OCI-LY7 (cell line): ENCODE measurements around the gene MLX. TPM values are rescaled to one million over a fixed set of nuclear protein-coding genes. Genes with fewer than 3 reads are reported as not detected.
"Not testable (repeated sequence)": the region's sequence is repeated elsewhere in the genome, so short reads cannot be mapped to it uniquely, and the experiment has no call there.

ENCODE experiments used
- BruUV-seq: library from RNA; stranded (reverse); fragments of 400-500 nt; replicated peaks from 2 replicates; lab custom pipeline; 2021; lab: Mats Ljungman, UMichigan
- CTCF ChIA-PET: fragments of 300-600 bp; sonication (Branson Sonifier 250); formaldehyde crosslinking; loops from one replicate; lab custom pipeline; 2022; ENCODE audit warnings: antibody characterized with exemption; ENCODE audit not compliant: unreplicated experiment; lab: Charles Lee
- POLR2A ChIA-PET: fragments of 300-600 bp; sonication (Branson Sonifier 250); formaldehyde crosslinking; loops from one replicate; lab custom pipeline; 2022; ENCODE audit warnings: antibody characterized with exemption; lab: Charles Lee
- DNase-seq: peaks from one replicate; pipeline ENCODE4 v3.0.0-alpha.2; 2015; ENCODE audit warnings: low spot score
- H2AFZ ChIP-seq: fragments of 200-600 bp; sonication (generic), shearing (Covaris generic); 2 replicates; pipeline ENCODE4 v1.6.1; 2014; ENCODE audit warnings: mild to moderate bottlenecking, antibody characterized with exemption, low read length, moderate library complexity
- H3K27ac ChIP-seq: fragments of 200-600 bp; sonication (generic); 2 replicates; pipeline ENCODE4 v1.5.1; 2014; ENCODE audit warnings: mixed run types, low read depth, mild to moderate bottlenecking, moderate library complexity, low read length, inconsistent platforms; ENCODE audit not compliant: poor library complexity, severe bottlenecking
- H3K36me3 ChIP-seq: fragments of 200-600 bp; sonication (generic); 2 replicates; pipeline ENCODE4 v1.6.1; 2014; ENCODE audit warnings: mild to moderate bottlenecking, antibody characterized with exemption, low read length, moderate library complexity, mixed read lengths; ENCODE audit not compliant: insufficient read depth
- H3K4me1 ChIP-seq: fragments of 200-600 bp; sonication (generic); 2 replicates; pipeline ENCODE4 v1.5.1; 2014; ENCODE audit warnings: mild to moderate bottlenecking, low read length; ENCODE audit not compliant: insufficient read depth, poor library complexity, severe bottlenecking
- H3K4me2 ChIP-seq: fragments of 200-600 bp; sonication (generic); 2 replicates; pipeline ENCODE4 v1.6.1; 2014; ENCODE audit warnings: mild to moderate bottlenecking, low read length
- H3K4me3 ChIP-seq: fragments of 200-600 bp; sonication (generic); 2 replicates; pipeline ENCODE4 v1.5.1; 2014; ENCODE audit warnings: mild to moderate bottlenecking, low read depth, low read length; ENCODE audit not compliant: poor library complexity, severe bottlenecking
- H3K79me2 ChIP-seq: fragments of 200-600 bp; sonication (generic); 2 replicates; pipeline ENCODE4 v1.6.1; 2016; ENCODE audit warnings: low read depth, mild to moderate bottlenecking, low read length, moderate library complexity, mixed read lengths; ENCODE audit not compliant: insufficient read depth
- H3K9me2 ChIP-seq: fragments of 200-600 bp; sonication (generic); 2 replicates; pipeline ENCODE4 v1.6.1; 2016; ENCODE audit warnings: mild to moderate bottlenecking, low read length, mixed read lengths; ENCODE audit not compliant: insufficient read depth
- H3K9me3 ChIP-seq: fragments of 200-600 bp; sonication (generic); 2 replicates; pipeline ENCODE4 v1.6.1; 2014; ENCODE audit warnings: mild to moderate bottlenecking, mixed run types, low read length, mixed read lengths
- H4K20me1 ChIP-seq: fragments of 200-600 bp; sonication (generic); 2 replicates; pipeline ENCODE4 v1.6.1; 2014; ENCODE audit warnings: mild to moderate bottlenecking, antibody characterized with exemption, low read length, moderate library complexity, mixed read lengths; ENCODE audit not compliant: insufficient read depth
- EZH2phosphoT487 ChIP-seq: fragments of 200-600 bp; sonication (generic); IDR thresholded peaks from 2 replicates; pipeline ENCODE4 v1.6.1; 2018; ENCODE audit warnings: low read depth, borderline replicate concordance, mild to moderate bottlenecking, mixed run types, antibody characterized with exemption, low read length, moderate library complexity, mixed read lengths
- intact Hi-C: fragments of 100-400 bp; cut with micrococcal nuclease; formaldehyde crosslinking; loops from one replicate; pipeline ENCODE4 v1.10.0; 2022; ENCODE audit not compliant: unreplicated experiment
- total RNA-seq, 2 experiments: library from RNA; depleted of rRNA in 1 of 2; stranded (reverse); fragments of >200 nt in 1 of 2; shearing (Covaris generic) in 1 of 2; gene quantifications; 2 replicates each; pipeline ENCODE4 v1.2.3, GENCODE V29; 2014 to 2022
- TF ChIP-seq, protein P1 (sequence below): fragments of 200-600 bp; sonication (generic); conservative IDR thresholded peaks from 2 replicates; pipeline ENCODE4 v1.5.1; 2014; ENCODE audit warnings: mild to moderate bottlenecking, antibody characterized with exemption, low read length, moderate library complexity, mixed read lengths

MLX gene
- total RNA-seq, 2 experiments from 2014 or later, result 33.6 to 51.2 TPM

DNA sequence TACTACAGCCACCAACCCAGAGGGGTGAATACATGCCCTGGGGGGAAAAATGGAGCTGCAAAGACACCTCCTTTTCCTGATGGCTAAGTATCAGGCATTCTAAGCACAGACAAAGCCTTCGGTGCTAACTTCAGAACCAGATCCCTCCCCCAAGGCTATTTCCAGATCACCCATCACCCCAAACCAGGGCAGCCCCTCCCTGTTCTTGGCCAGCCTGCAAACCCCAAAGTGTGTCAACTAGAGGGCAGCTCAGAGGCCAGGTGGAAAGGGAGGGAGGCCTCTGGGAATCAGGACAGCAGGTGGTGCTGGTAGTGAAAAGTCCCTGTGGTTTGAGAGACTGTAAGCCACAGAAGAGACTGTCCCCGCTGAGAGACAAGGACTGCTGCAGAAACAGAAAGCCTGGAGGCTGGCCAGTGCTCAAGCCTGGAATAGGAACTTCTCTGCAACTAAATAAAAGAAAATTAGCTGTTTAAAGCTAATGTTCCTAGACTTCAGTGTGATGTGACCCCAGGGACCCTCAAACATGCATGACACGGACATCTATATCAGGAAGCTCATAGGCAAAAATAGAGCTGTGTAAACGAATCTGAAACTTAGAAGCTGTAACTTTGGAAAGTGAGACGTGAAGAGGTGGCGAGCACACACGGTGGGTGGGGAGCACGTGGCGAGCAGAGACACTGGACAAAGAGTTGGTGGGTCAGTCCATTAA, 51.7 kb downstream of the MLX start:
- no peak overlapping the region for H3K4me3 ChIP-seq
- POLR2A ChIA-PET, result interaction anchor here (0.6 to 2.5 kb wide), 13 partner anchors 9 to 226 kb away, joined by 3 to 7 read pairs (median 4); partner anchors contain the start of genes PSMC3IP, RETREG3, TUBG1 and TUBG2
- H3K36me3 ChIP-seq, result peaks cover 30% of the 10 kb centered on the region
- CTCF ChIA-PET, result interaction anchor here (1.0 to 1.3 kb wide), 3 partner anchors 13 to 62 kb away, joined by 3 to 4 read pairs (median 3); no protein-coding TSS in a partner anchor
- peak overlapping the region; percentile 60 for H3K27ac ChIP-seq
- intact Hi-C loops, result loop anchor here (2.0 to 5.0 kb wide), 2 partner anchors 39 to 40 kb away; partner anchors contain the start of gene TUBG2
- H4K20me1 ChIP-seq, result no peaks in the 10 kb centered on the region
- peaks cover 27% of the 10 kb centered on the region for H3K4me1 ChIP-seq
- H2AFZ ChIP-seq, result peak overlapping the region; percentile 19; the same call in 1 of the 2 replicates
- TF ChIP-seq, protein P1, sequence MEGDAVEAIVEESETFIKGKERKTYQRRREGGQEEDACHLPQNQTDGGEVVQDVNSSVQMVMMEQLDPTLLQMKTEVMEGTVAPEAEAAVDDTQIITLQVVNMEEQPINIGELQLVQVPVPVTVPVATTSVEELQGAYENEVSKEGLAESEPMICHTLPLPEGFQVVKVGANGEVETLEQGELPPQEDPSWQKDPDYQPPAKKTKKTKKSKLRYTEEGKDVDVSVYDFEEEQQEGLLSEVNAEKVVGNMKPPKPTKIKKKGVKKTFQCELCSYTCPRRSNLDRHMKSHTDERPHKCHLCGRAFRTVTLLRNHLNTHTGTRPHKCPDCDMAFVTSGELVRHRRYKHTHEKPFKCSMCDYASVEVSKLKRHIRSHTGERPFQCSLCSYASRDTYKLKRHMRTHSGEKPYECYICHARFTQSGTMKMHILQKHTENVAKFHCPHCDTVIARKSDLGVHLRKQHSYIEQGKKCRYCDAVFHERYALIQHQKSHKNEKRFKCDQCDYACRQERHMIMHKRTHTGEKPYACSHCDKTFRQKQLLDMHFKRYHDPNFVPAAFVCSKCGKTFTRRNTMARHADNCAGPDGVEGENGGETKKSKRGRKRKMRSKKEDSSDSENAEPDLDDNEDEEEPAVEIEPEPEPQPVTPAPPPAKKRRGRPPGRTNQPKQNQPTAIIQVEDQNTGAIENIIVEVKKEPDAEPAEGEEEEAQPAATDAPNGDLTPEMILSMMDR, result peak; percentile 57
- no peak for TF ChIP-seq EZH2phosphoT487
- H3K9me3 ChIP-seq, result no peaks in the 10 kb centered on the region
- H3K4me2 ChIP-seq, result peak overlapping the region; percentile 56
- peak; percentile 50 for DNase-seq
- no peaks in the 10 kb centered on the region for H3K79me2 ChIP-seq
- H3K9me2 ChIP-seq, result no peaks in the 10 kb centered on the region
- no TSS peak for BruUV-seq

- H3K27ac ChIP-seq, H3K4me2 ChIP-seq, H3K36me3 ChIP-seq, H3K4me3 ChIP-seq, H4K20me1 ChIP-seq, DNase-seq, H2AFZ ChIP-seq, BruUV-seq, H3K9me3 ChIP-seq, intact Hi-C loops, CTCF ChIA-PET, H3K79me2 ChIP-seq, H3K9me2 ChIP-seq: not testable (repeated sequence)
- H3K4me1 ChIP-seq, result peaks cover 27% of the 10 kb centered on the region
- POLR2A ChIA-PET, result interaction anchor here (1.1 kb wide), 1 partner anchor 44 kb away, joined by 6 read pairs; no protein-coding TSS in a partner anchor
Observed at GRCh38 chr17:42621987-42622386, 55.1 kb downstream of the MLX start.

Other genes with a start within 250 kb of the MLX start
- 11.4 and 14.8 TPM in 2 replicates for gene STAT3, start 178.7 kb upstream of the MLX start, total RNA-seq (2014; rRNA removed; shearing (Covaris generic))
- 28.7 and 37.2 TPM in 2 replicates for gene STAT3, start 178.7 kb upstream of the MLX start, total RNA-seq (2022)
- gene CAVIN1, start 143.8 kb upstream of the MLX start, total RNA-seq (2014; rRNA removed; shearing (Covaris generic)), result not detected in 2 replicates
- 0.08 TPM in 1 of 2 replicates, not detected in the other for gene CAVIN1, start 143.8 kb upstream of the MLX start, total RNA-seq (2022)
- 19.8 and 27.2 TPM in 2 replicates for gene ATP6V0A1, start 108.2 kb upstream of the MLX start, total RNA-seq (2014; rRNA removed; shearing (Covaris generic))
- 33.4 and 46.9 TPM in 2 replicates for gene ATP6V0A1, start 108.2 kb upstream of the MLX start, total RNA-seq (2022)
- gene NAGLU, start 30.9 kb upstream of the MLX start, total RNA-seq (2014; rRNA removed; shearing (Covaris generic)), result 25.3 and 37.6 TPM in 2 replicates
- gene NAGLU, start 30.9 kb upstream of the MLX start, total RNA-seq (2022), result 42.8 and 46.6 TPM in 2 replicates
- 1.1 and 2.5 TPM in 2 replicates for gene HSD17B1, start 14.2 kb upstream of the MLX start, total RNA-seq (2014; rRNA removed; shearing (Covaris generic))
- gene HSD17B1, start 14.2 kb upstream of the MLX start, total RNA-seq (2022), result 2.1 and 2.2 TPM in 2 replicates
- 32.6 and 42.9 TPM in 2 replicates for gene COASY, start 5.0 kb upstream of the MLX start, total RNA-seq (2014; rRNA removed; shearing (Covaris generic))
- 123 and 125 TPM in 2 replicates for gene COASY, start 5.0 kb upstream of the MLX start, total RNA-seq (2022)
- gene PSMC3IP, start 10.6 kb downstream of the MLX start, total RNA-seq (2014; rRNA removed; shearing (Covaris generic)), result 27.3 and 40.5 TPM in 2 replicates
- 33.3 and 36.4 TPM in 2 replicates for gene PSMC3IP, start 10.6 kb downstream of the MLX start, total RNA-seq (2022)
- gene RETREG3, start 42.3 kb downstream of the MLX start, total RNA-seq (2014; rRNA removed; shearing (Covaris generic)), result 33.5 and 34.1 TPM in 2 replicates
- gene RETREG3, start 42.3 kb downstream of the MLX start, total RNA-seq (2022), result 50.5 and 54.5 TPM in 2 replicates
- gene TUBG1, start 42.6 kb downstream of the MLX start, total RNA-seq (2014; rRNA removed; shearing (Covaris generic)), result 93.7 and 113 TPM in 2 replicates
- 112 and 114 TPM in 2 replicates for gene TUBG1, start 42.6 kb downstream of the MLX start, total RNA-seq (2022)
- 5.5 and 10.4 TPM in 2 replicates for gene TUBG2, start 92.2 kb downstream of the MLX start, total RNA-seq (2014; rRNA removed; shearing (Covaris generic))
- 22.5 and 23.4 TPM in 2 replicates for gene TUBG2, start 92.2 kb downstream of the MLX start, total RNA-seq (2022)
- 17.0 and 24.4 TPM in 2 replicates for gene PLEKHH3, start 109.9 kb downstream of the MLX start, total RNA-seq (2014; rRNA removed; shearing (Covaris generic))
- 42.9 and 47.5 TPM in 2 replicates for gene PLEKHH3, start 109.9 kb downstream of the MLX start, total RNA-seq (2022)
- gene CCR10, start 114.7 kb downstream of the MLX start, total RNA-seq (2014; rRNA removed; shearing (Covaris generic)), result 0.82 and 1.0 TPM in 2 replicates
- 2.0 and 3.3 TPM in 2 replicates for gene CCR10, start 114.7 kb downstream of the MLX start, total RNA-seq (2022)
- gene CNTNAP1, start 115.4 kb downstream of the MLX start, total RNA-seq (2014; rRNA removed; shearing (Covaris generic)), result 0.95 and 1.0 TPM in 2 replicates
- 6.8 TPM in 2 replicates for gene CNTNAP1, start 115.4 kb downstream of the MLX start, total RNA-seq (2022)
- 56.6 and 57.1 TPM in 2 replicates for gene EZH1, start 177.9 kb downstream of the MLX start, total RNA-seq (2014; rRNA removed; shearing (Covaris generic))
- gene EZH1, start 177.9 kb downstream of the MLX start, total RNA-seq (2022), result 62.4 and 84.4 TPM in 2 replicates
- not detected in 2 replicates for gene RAMP2, start 194.1 kb downstream of the MLX start, total RNA-seq (2014; rRNA removed; shearing (Covaris generic))
- gene RAMP2, start 194.1 kb downstream of the MLX start, total RNA-seq (2022), result not detected in 2 replicates
- gene VPS25, start 206.3 kb downstream of the MLX start, total RNA-seq (2014; rRNA removed; shearing (Covaris generic)), result 70.7 and 78.4 TPM in 2 replicates
- 83.9 and 84.1 TPM in 2 replicates for gene VPS25, start 206.3 kb downstream of the MLX start, total RNA-seq (2022)
- 1.2 and 2.4 TPM in 2 replicates for gene WNK4, start 213.5 kb downstream of the MLX start, total RNA-seq (2014; rRNA removed; shearing (Covaris generic))
- gene WNK4, start 213.5 kb downstream of the MLX start, total RNA-seq (2022), result 8.3 and 10.9 TPM in 2 replicates
- gene COA3, start 231.6 kb downstream of the MLX start, total RNA-seq (2014; rRNA removed; shearing (Covaris generic)), result 36.6 and 38.2 TPM in 2 replicates
- gene COA3, start 231.6 kb downstream of the MLX start, total RNA-seq (2022), result 32.1 and 34.9 TPM in 2 replicates
- 0.06 TPM in 1 of 2 replicates, not detected in the other for gene CNTD1, start 231.8 kb downstream of the MLX start, total RNA-seq (2014; rRNA removed; shearing (Covaris generic))
- gene CNTD1, start 231.8 kb downstream of the MLX start, total RNA-seq (2022), result not detected in 2 replicates